ENCODE results near the gene PLPP2.

Gene PLPP2

DNA sequence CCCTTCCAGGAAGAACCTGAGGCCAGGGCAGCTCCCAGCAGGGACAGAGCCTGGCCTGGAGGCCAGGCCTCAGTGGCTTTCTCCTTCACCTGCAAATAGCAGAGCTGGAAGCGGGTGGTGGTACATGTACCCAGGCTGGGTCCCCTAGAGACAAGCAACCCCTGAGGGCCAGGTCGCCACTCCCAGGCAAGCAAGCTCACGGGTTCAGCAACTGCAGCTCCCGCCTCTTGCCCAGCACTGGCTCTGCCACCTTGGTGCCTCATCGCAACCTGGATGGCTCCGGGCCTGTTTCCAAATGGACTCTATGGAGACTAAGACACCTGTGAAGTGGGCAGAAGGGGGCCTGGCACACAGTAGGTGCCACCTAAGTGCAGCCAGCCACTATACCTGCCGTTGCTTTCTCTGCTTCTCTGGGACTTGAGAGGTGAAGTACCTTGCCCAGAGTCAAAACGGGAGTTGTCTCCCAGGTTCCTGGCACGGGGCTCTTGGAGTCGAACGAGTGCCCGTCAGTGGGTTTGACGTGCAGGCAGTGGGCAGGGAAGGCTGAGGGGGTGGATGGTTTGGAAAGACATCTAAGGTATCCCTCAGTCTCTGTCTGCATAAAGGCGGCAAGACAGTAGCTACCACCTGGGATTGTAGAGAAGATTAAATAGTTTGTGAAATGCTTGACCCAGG, 2.4 kb upstream of the PLPP2 start:
- DNase-seq (ENCODE audit: low read depth in 2 of 2) = no peak

DNA sequence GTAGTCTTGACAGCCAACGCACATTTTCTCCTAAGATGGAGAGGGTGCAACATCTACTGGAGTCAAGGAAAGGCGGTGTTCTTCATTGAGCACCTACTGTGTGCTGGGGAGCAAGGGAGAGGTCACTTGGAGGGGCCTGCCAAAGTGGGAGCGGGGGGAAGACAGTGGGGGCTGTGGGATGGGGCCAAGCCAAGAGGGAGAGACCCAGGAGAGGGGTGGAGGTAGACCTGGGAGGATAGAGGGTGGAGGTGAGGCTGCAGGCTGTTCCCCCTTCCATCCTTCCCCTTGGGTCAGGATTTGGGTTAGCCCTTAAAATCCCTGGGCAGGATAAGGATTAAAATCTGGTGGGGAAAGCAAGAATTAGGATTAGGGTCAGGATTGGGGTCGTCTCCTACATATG, 1.7 kb upstream of the PLPP2 start:
- DNase-seq (ENCODE audit: low read depth in 2 of 2) = no peak

- no peak for DNase-seq (ENCODE audit: low read depth in 2 of 2)
Observed at GRCh38 chr19:292281-292884, 1.2 kb upstream of the PLPP2 start.

- no peak for DNase-seq (ENCODE audit: low read depth in 2 of 2)
Observed at GRCh38 chr19:291561-292280, 518 bp upstream of the PLPP2 start.

DNA sequence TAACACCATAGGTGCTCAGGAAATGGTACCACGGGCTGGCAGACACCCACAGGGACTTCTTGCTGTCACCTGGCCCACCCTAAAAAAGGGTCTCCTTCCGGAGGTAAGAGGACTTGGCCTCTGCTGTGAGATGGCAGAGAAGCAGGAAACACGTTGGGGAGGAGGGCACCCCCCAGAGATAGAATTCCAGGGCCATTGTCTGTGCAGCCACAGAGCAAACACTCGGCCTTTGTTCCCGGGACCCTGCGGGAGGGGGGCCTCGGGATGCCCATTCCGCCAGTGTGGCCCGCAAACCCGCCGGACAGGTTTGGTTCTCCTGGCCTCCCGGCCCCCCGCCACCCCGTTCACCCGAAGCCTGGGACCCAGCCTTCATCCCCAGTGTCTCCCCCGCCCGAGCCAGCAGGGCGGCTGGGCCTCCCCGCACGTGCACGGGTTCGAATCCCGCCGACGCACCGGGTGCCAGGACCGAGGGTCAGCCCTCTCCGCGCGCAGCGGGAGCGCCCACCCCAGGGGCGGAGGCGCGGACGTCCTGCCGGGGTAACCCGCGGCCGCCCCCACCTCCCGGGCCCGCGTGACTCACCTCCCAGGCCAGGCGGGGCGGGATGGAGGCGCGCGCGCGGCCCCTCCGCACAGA, 714 bp downstream of the PLPP2 start:
- DNase-seq (ENCODE audit: low read depth in 2 of 2) = peak in 1 of 2 donors; percentile 22

GRCh38 chr19:289651-290371, 1.4 kb downstream of the PLPP2 start:
- no peak for DNase-seq (ENCODE audit: low read depth in 2 of 2)

GRCh38 chr19:288911-289310, 2.3 kb downstream of the PLPP2 start:
- DNase-seq (ENCODE audit: low read depth in 2 of 2) = no peak

GRCh38 chr19:287381-287871, 3.8 kb downstream of the PLPP2 start:
- no peak for DNase-seq (ENCODE audit: low read depth in 2 of 2)

DNA sequence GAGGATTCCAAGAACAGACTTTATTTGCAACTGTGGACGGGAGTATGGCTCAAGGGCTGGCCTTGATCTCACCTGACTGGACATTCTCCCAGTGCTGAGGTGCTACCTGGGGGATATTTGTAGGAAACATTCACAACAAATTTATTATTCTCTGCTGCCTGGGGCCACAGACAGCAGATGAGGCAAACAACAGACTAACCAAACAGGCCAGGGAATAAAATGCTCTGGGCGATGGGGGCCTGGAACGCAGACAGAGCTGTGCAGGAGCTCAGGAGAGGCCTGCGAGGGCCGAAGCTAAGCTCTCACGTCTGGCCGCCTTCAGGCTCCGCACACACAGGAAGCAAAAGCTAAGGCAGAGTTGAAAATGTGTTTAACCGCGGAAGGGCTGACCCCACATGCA, 7.8 kb downstream of the PLPP2 start:
- no peak for DNase-seq (ENCODE audit: low read depth in 2 of 2)

GRCh38 chr19:282501-282900, 8.7 kb downstream of the PLPP2 start:
- no peak for DNase-seq (ENCODE audit: low read depth in 2 of 2)

DNA sequence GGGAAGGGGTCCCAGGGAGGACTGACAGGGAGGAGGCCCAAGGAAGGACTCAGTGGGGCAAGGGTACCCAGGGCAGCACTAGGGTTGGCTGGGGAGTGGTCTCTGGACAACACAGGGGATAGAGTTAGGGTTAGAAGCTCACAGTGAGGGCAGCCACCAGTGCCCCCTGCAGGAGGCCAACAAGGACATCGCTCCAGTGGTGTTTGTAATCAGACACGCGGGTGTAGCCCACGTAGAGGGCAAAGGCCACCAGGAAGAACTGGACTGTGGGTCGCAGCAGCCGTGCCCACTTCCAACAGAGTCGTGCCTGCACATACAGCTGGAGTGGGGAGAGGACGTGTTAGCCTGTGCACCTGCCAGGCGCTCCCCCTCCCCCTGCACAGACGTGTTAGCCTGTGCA, 9.2 kb downstream of the PLPP2 start:
- no peak for DNase-seq (ENCODE audit: low read depth in 2 of 2)

GRCh38 chr19:281156-281853, 9.9 kb downstream of the PLPP2 start:
- DNase-seq (ENCODE audit: low read depth in 2 of 2) = no peak

DNA sequence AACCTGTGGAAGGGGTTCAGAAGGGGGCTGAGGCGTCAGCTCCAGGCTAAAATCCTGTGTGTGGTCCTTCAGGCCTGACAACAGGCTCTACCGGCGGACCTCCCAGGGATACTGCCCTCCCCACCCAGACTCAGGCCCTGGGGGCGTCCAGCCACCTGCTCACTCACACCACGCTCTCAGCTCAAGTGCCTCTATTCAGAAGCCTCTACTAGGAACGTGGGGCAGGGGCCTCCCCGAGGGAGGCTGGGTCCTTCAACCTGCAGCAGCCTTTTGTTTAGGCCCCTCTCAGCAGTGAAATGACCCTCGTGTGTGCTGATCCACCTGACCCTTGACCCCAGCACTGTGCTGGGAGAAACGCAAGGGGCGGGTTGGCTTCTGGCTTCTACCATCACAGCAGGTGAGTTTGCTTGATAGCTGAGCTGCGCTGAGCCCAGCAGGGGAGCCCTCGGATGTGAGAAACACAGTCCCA, 10.6 kb downstream of the PLPP2 start:
- no peak for DNase-seq (ENCODE audit: low read depth in 2 of 2)

GRCh38 chr19:279656-280055, 11.5 kb downstream of the PLPP2 start:
- no peak for DNase-seq (ENCODE audit: low read depth in 2 of 2)

DNA sequence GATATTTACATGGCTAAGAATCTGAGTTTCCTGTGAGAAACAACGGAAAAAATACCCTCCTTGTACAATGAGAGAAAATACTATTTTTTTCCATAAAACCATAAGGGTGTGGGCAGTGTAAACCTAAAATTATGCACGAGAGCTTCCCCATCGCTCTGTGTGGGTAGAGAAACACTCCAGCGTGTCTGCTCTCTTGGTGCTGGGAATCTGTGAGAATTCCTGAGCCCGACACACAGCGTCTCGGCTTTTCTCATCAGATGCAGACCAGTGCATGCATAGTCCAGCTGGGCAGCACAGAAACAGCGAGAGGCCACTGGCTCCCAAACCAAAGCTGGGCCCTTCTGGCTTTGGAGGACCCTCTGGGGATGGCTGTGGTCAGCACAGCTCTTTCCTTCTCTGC, 12.0 kb downstream of the PLPP2 start:
- DNase-seq (ENCODE audit: low read depth in 2 of 2) = no peak

DNA sequence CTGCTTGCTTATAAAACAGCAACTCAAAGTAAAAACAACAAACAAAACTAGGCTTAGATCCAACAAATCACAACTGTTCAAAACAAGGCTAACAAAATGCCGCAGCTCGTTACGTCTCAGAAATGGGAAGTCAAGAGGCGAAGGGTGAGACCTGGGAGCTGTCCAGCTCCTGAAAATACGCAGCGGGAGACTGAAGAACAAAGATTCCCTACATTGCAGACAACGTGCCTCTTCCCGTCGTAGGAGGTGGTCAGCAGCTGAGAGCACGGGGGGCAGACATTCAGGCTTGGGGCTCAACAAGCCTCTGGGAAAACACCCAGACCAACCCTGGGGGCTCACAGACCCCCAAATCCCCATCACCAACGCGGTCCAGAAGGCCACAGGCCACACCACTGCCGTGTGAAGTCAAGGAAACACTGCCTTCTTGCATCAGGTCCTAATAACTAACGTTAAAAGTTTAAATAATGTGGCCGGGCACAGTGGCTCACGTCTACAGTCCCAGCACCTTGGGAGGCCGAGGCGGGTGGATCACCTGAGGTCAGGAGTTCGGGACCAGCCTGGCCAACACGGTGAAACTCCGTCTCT, 13.5 kb downstream of the PLPP2 start:
- no peak for DNase-seq (ENCODE audit: low read depth in 2 of 2)

DNA sequence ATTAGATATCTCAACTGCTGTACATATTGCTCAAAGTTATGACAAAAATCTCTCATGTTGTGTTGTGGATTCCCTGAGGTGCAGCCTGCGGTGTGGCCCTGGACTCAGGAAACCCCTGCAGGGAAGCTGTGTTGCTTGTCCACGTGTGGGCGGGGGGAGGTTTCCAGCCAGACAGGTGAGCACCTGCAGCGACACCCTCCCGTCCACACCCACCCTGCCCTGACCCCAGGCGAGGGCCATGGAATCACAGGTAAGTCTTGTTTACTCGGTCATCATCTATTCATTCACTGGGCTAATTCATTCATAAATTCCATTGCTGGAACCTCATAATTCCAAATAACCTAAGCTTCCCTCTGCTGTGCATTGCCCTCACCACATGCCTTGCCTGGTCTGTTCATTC, 14.1 kb downstream of the PLPP2 start:
- DNase-seq (ENCODE audit: low read depth in 2 of 2) = no peak

GRCh38 chr19:275958-276646, 15.1 kb downstream of the PLPP2 start:
- no peak for DNase-seq (ENCODE audit: low read depth in 2 of 2)

GRCh38 chr19:275000-275399, 16.2 kb downstream of the PLPP2 start:
- DNase-seq (ENCODE audit: low read depth in 2 of 2) = no peak

GRCh38 chr19:273393-273792, 17.8 kb downstream of the PLPP2 start:
- DNase-seq (ENCODE audit: low read depth in 2 of 2) = no peak
